HG03520 (cell line): Measurements from ENCODE around the gene LRRC4C.

Experiments used
- ATAC-seq: cut with Tn5 transposase; IDR thresholded peaks from one replicate; pipeline ENCODE4 v1.9.1; 2021; ENCODE audit warnings: mild to moderate bottlenecking, moderate library complexity; ENCODE audit not compliant: unreplicated experiment

Gene LRRC4C

GRCh38 chr11:41419901-41420300 lies 39.6 kb downstream of the LRRC4C start:
- no peak for ATAC-seq

GRCh38 chr11:41414771-41415440 lies 44.5 kb downstream of the LRRC4C start:
- ATAC-seq: no peak

GRCh38 chr11:41413843-41414242 lies 45.6 kb downstream of the LRRC4C start:
- peak; percentile 97 for ATAC-seq

- no peak for ATAC-seq
Measured at GRCh38 chr11:41405812-41406211, 53.6 kb downstream of the LRRC4C start.

GRCh38 chr11:41404109-41404508 lies 55.3 kb downstream of the LRRC4C start:
- no peak for ATAC-seq

- no peak for ATAC-seq
Measured at GRCh38 chr11:41403458-41403857, 56.0 kb downstream of the LRRC4C start.

GRCh38 chr11:41400819-41401382 lies 58.6 kb downstream of the LRRC4C start:
- ATAC-seq: no peak

GRCh38 chr11:41400124-41400523 lies 59.3 kb downstream of the LRRC4C start:
- ATAC-seq: no peak

- no peak for ATAC-seq
Measured at GRCh38 chr11:41399323-41399722, 60.1 kb downstream of the LRRC4C start.

- ATAC-seq: no peak
Measured at GRCh38 chr11:41398175-41398574, 61.3 kb downstream of the LRRC4C start.

GRCh38 chr11:41394521-41395195 lies 64.8 kb downstream of the LRRC4C start:
- ATAC-seq: no peak

GRCh38 chr11:41392596-41392995 lies 66.9 kb downstream of the LRRC4C start:
- no peak for ATAC-seq

GRCh38 chr11:41389623-41390130 lies 69.8 kb downstream of the LRRC4C start:
- no peak for ATAC-seq

- no peak for ATAC-seq
Measured at GRCh38 chr11:41384329-41384728, 75.1 kb downstream of the LRRC4C start.

- ATAC-seq: no peak
Measured at GRCh38 chr11:41383768-41384167, 75.7 kb downstream of the LRRC4C start.

- ATAC-seq: no peak
Measured at GRCh38 chr11:41382927-41383326, 76.5 kb downstream of the LRRC4C start.

GRCh38 chr11:41379084-41379483 lies 80.4 kb downstream of the LRRC4C start:
- ATAC-seq: no peak

GRCh38 chr11:41377709-41378394 lies 81.6 kb downstream of the LRRC4C start:
- no peak for ATAC-seq

GRCh38 chr11:41351825-41352224 lies 107.6 kb downstream of the LRRC4C start:
- ATAC-seq: no peak

- ATAC-seq: no peak
Measured at GRCh38 chr11:41346042-41346441, 113.4 kb downstream of the LRRC4C start.
